GM19438 (cell line): Measurements from ENCODE around the gene BRD7.
A peak's percentile ranks its signal among the peaks of the same experiment; 100 is the strongest.

Experiments
- ATAC-seq: cut with Tn5 transposase; IDR thresholded peaks from one replicate; pipeline ENCODE4 v1.9.1; 2021; ENCODE audit warnings: low read depth; ENCODE audit not compliant: unreplicated experiment

Gene BRD7

GRCh38 chr16:50368410-50369132 is at the start of gene BRD7:
Gene BRD7 (minus strand): TSS chr16:50368988. CDS start chr16:50368774, 214 bp downstream.
- peak; percentile 68 for ATAC-seq

GRCh38 chr16:50416388-50416787 is 47.6 kb upstream of the BRD7 start:
- no peak for ATAC-seq

GRCh38 chr16:50414152-50414551 is 45.4 kb upstream of the BRD7 start:
- no peak for ATAC-seq

GRCh38 chr16:50411034-50411433 is 42.2 kb upstream of the BRD7 start:
- no peak for ATAC-seq

- no peak for ATAC-seq
Measured at GRCh38 chr16:50408001-50408561, 39.3 kb upstream of the BRD7 start.

- ATAC-seq, result no peak
Measured at GRCh38 chr16:50407351-50407750, 38.6 kb upstream of the BRD7 start.

GRCh38 chr16:50403491-50403890 is 34.7 kb upstream of the BRD7 start:
- no peak for ATAC-seq

- ATAC-seq, result no peak
Measured at GRCh38 chr16:50402298-50402895, 33.6 kb upstream of the BRD7 start.

- no peak for ATAC-seq
Measured at GRCh38 chr16:50401355-50401754, 32.6 kb upstream of the BRD7 start.

- no peak for ATAC-seq
Measured at GRCh38 chr16:50400967-50401348, 32.2 kb upstream of the BRD7 start.

GRCh38 chr16:50400312-50400966 is 31.7 kb upstream of the BRD7 start:
- ATAC-seq, result no peak

- no peak for ATAC-seq
Measured at GRCh38 chr16:50399411-50399810, 30.6 kb upstream of the BRD7 start.

- no peak for ATAC-seq
Measured at GRCh38 chr16:50398336-50398735, 29.5 kb upstream of the BRD7 start.

- no peak for ATAC-seq
Measured at GRCh38 chr16:50396761-50397535, 28.2 kb upstream of the BRD7 start.

GRCh38 chr16:50395763-50396710 is 27.2 kb upstream of the BRD7 start:
- ATAC-seq, result peak; percentile 91

GRCh38 chr16:50393858-50394802 is 25.3 kb upstream of the BRD7 start:
- ATAC-seq, result no peak

GRCh38 chr16:50393416-50393815 is 24.6 kb upstream of the BRD7 start:
- no peak for ATAC-seq

- no peak for ATAC-seq
Measured at GRCh38 chr16:50390914-50391716, 22.3 kb upstream of the BRD7 start.
